GM21717 (cell line): ENCODE data around the gene MEIS1.
"Not testable (repeated sequence)": the region's sequence is repeated elsewhere in the genome, so short reads cannot be mapped to it uniquely, and the experiment has no call there.

Experiments
- ATAC-seq: cut with Tn5 transposase; IDR thresholded peaks from one replicate; pipeline ENCODE4 v1.9.1; 2021; ENCODE audit warnings: mild to moderate bottlenecking, moderate library complexity; ENCODE audit not compliant: unreplicated experiment

The MEIS1 gene

DNA sequence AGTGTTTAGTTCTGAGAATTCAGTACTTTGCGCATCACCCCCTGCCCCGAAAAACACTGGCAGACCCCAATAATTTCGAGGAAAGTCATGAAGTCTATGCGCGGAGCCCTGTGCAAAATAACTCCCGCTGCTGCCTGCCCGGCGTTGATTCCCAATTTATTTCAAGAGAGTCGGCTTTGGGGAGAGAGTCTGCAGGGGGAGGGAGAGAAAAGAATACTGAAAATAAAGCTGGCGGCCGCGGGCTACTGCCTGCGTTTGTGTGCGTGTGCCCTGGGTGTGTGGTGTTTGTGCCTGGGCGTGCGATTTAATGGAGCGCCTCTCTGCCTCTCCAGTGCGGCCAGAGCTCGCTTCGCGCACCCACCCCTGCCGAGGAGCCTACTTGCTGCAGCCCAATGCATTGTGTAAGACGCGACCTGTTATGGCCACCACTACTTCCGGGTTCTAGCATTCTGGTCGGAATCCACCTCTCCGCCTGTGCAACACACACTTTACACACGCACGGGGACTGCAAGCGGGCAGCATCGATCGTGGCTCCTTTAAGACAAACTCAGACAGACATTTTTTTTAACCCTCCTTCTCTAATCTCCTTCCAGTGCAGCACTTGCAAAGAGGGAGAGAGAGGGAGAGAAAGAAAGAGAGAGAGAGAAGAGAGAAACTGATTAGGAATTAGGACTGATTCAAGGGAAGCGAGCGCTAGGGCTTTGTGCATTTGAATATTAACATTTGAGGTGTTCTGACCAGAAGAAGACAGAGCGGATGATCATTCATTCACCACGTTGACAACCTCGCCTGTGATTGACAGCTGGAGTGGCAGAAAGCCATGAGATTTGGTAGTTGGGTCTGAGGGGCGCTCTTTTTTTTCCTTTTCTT lies at the start of gene MEIS1:
Gene MEIS1, plus strand, starts transcription at position 447 of the 870 bp plus-strand sequence. CDS start 732 bp downstream, outside the sequence.
- ATAC-seq: peak; percentile 88

DNA sequence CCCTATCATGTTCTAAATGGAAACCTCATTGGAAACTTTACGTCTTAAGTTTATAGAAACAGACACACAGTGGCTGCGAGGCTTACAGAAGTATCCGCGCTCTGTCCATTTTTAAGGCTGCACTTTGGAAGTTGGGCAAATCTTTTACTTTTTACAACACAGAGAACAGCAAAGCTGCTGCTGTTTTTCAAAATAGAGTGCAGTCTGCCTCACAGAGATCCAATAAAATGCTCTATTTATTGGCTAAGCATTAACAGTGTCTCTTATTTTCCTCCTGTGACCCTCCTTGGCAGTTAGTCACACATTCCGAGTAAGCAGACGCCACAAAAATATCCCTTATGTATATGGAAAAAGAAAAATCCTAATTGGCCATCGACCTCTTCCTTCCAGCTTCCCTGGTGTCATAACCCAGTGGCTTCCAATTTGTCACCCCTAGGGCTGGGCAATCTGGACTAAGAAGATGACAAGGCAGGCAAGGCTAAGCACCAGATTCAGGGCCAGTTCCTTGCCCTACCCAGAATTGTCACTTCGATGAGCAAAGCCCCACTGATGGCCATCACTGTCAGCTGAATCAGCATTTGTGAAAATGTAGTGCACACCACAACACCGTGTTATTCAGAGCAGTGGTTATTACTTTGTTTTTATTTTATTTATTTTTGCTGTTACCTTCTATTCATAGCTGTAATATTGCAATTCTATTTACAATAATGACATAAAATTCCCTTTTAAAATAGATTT lies 47.7 kb upstream of the MEIS1 start:
- ATAC-seq: no peak

DNA sequence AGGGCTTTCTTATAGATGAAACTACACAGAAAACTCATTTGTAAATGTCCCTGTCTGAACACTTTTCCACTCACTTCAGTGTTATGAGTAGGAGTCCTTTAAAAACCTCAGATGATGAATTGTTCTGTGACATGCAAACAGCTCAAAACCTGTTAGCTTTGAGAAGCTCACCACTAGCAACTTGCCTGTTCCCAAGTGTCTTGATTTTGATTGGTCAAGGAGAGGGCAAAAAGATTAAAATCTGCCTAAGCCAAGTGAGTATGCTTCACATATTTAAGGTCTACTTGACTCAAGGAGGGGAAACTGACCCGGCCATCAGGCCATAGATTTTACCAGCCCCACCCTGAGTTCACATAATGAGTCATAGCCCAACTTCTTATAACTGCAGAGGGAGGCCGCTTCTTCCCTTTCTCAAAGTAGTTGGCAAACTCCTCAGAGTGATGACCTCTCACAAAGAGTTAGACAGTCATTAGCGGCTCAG lies 45.2 kb upstream of the MEIS1 start:
- no peak for ATAC-seq

DNA sequence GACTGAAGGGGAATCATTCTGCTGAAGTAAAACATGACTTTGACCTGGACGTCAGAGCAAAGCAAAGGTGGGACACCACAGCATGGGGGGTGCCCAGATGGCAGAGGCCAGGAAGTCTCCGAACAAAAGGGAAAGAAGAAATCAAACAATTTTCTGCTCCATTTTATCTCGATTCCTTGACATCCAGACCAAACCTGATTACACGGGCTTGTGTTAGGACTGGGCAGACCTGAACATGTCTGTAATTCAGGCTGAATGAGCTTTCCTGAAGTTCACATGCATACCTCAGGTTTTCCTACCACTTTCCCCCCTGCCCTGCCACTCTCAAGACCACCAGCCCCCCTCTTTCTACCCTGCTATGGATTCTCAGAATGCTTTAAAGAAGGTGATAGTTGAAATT lies 44.8 kb upstream of the MEIS1 start:
- ATAC-seq: no peak

DNA sequence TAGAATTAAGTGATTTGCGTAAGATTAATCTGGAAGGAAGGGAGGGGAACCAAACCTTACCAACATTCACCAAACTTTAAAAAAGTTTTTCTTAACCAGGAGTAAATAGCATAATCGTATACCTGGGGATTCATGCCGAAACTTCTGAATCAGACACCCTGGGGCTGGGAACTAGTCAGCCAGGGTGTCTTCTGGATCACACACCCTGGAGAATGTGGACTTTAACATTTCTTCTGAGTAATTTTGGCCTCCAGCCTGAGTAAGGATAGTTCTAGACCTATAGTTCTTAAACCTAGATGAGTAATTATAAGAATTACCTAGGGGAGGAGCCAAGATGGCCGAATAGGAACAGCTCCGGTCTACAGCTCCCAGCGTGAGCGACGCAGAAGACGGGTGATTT lies 44.1 kb upstream of the MEIS1 start:
- ATAC-seq: no peak

DNA sequence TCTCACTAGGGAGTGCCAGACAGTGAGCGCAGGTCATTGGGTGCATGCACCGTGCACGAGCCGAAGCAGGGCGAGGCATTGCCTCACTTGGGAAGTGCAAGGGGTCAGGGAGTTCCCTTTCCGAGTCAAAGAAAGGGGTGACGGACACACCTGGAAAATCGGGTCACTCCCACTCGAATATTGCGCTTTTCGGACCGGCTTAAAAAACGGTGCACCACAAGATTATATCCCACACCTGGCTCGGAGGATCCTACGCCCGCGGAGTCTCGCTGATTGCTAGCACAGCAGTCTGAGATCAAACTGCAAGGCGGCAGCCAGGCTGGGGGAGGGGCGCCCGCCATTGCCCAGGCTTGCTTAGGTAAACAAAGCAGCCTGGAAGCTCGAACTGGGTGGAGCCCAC lies 43.7 kb upstream of the MEIS1 start:
- ATAC-seq: not testable (repeated sequence)

DNA sequence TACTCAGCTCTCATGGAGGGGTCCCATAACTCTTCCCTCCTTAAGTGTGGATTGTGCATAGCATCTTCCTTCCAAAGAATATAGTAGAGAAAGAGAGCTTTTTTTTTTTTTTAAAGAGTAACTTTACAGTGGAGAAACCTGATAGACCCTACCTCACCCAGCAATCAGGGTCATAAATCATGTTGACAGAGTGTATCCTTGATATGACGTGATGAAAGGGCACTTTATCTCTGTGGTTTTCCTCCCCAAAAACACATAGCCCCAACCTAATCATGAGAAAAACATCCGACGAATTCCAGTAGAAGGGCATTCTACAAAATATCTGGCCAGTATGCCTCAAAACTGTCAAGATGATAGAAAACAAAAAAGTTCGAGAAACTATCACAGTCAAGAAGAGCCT lies 29.5 kb upstream of the MEIS1 start:
- no peak for ATAC-seq

DNA sequence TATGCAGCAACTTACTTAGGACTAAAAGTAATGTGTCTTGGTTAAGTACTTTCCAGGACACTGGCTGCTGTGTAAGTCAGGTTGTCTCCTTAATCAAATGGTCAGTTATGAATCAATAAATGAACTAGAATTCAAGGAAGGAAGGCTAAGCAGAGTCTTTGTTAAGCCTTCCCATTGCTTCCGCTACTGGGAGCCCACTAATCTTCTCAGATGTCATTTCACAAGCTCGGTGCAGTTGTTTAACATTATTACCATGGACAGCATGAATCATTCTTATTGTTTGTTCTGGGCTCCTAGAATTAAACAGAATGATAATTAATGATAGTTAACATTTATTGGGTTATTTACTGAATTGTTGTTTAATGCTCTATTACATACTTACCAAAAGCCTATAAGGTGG lies 26.0 kb upstream of the MEIS1 start:
- no peak for ATAC-seq

DNA sequence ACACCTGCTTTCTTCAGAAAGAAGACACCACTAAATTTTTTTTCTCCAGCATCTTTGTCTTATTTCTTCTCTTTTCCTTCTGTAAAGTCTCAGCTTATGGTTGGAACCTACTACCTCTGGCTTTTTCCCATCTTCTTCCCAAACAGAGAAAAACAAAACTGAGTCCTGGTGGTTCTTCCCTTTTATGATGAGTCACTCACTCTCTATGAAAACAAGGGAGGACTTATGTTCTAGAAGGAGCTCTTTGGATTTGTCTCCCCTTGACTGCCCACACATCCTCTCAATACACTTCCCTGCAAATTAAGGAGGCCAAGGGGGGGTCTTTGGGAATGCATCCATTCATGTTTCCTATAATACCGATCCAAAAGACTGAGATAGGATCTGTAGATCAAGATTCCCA lies 22.1 kb upstream of the MEIS1 start:
- no peak for ATAC-seq

DNA sequence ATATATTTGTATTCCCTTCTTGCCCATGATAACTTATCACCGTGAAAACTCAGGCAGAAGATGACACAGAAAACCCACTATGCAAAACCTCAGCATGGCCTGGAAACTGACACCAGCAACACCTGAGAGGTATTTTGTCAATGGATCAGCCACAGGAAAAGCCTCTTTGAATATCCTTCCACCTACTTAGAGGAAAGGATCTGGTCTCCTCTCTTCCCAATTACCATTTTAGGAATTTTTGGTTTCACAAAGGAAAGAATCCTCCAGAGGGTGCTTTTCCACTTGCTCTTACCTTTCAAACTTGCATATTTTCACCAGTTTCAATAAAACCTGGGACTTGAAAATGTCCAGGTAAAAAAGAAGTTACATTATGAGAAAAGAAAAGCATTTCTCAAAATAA lies 20.0 kb upstream of the MEIS1 start:
- ATAC-seq: no peak

DNA sequence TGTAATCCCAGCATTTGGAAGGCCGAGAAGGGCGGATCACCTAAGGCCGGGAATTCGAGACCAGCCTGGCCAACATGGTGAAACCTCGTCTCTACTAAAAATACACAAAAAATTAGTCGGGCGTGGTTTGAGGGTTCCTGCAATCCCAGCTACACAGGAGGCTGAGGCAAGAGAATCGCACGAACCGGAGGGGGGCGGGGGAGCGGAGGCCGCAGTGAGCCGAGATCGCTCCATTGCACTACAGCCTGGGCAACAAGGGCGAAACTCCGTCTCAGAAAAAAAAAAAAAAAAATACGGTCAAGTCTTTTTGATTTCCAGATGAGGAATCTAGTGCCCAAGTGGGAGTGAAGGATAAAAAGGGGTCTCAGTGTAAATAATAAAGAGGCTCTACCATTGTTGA lies 16.5 kb upstream of the MEIS1 start:
- ATAC-seq: no peak

DNA sequence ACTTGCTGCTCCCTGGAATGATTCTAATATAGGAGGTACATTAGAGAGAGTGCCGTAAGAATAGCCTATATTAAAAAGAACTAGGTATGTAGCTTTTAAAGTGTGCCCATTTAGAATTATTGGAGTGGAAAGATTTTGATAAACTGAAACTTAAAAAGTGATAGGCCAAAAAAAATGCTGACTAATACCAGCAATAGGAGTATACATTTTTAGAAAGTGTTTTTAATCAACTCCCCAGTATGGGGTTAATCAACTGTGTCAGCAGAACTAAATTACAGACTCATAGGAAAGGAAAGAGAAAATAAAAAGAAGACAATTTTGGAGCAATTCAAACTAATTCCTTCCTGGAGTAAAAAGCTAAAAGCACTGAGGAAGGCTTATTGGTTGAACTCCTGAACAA lies 13.3 kb upstream of the MEIS1 start:
- no peak for ATAC-seq

DNA sequence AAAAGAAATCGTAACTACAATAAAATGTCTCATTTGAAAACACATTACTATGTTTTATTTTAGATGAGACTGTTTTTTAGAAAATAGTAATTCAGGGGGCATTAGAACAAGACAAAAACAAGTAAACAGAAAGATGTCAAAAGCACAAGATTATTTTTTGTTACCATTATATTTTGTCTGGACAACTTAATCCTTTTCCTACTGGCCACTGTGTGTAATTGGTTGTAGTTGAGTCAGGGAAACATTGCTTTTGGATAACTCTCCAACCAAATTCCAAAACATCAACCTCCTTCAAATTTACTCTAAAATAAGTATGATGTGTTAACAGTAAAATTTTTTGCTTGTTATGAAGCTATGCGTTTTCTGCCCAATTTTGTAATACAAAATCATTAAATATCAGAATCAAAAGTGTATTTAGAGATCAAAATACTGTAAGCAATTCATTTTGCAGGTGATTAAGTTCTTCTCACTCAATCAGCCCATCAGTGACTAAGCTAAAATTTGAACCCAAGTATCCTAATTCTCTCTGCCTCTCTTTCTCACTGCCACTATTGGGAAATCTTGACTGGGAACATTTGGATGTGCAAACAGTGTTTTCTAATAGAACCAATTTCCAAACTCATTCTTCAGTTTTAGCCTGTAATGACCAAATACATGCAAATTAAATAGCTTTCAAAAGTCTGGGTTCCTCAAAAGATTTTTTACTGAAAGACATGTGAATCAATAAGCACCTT lies 11.4 kb upstream of the MEIS1 start:
- ATAC-seq: no peak

DNA sequence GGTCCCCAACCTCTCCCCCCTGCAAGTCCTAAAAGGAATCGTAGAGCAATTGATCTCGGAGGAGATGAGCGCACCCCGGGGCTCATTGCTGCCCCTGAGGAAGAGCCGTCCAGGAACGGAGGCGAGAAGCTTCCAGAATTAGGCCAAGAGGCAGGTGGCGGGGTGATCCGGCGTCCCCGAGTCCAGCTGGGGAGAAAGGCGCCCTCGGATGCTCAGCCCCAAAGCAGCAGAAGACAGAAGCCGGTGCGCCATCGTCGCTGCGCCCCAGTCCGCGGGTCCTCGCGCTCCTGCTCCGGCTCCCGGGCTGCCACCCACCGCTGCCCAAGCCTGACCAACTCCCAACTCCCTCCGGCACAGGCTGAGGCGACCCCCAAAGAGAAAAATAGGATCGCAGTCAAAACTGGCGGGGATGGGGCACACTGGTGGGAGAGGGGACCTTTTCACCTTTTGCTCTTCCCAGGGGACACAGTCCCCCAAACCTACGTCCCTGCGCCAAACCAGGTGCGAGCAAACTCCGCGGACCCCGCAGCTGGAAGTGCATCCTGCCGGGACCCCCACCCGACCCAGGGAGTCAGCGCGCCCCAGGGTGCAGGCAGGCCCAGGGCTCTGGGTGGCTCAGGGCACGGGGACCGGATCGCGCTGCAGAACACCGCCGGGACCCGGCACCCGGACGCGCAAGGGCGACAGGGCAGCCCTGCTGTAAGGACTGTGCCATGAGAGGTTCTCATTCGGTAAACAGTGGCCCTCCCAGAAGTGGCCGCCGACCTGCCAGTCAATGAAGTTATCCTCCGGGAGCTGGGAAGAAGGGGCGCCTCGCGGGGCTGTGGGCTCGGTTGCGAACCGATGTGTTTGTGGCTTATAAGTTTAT lies 8.4 kb upstream of the MEIS1 start:
- ATAC-seq: no peak

DNA sequence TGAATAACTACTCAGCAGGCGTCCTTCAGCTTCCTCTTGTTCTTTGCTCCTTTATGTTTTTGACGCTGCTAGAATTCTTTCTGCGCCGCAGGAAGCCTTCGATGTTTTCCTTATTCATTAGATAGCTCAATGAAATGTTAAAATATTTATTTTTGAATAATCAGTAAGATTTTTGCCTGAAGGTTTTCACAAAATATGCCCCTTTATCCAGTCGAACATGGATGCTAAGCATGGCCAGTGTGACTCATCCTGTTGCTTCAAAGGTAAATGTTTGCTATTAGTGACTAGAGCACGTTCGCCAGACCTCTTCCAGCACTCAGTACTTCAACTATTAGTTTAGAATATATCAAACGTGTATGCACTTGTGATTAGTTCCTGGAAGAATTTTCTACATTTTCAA lies 7.6 kb upstream of the MEIS1 start:
- no peak for ATAC-seq

DNA sequence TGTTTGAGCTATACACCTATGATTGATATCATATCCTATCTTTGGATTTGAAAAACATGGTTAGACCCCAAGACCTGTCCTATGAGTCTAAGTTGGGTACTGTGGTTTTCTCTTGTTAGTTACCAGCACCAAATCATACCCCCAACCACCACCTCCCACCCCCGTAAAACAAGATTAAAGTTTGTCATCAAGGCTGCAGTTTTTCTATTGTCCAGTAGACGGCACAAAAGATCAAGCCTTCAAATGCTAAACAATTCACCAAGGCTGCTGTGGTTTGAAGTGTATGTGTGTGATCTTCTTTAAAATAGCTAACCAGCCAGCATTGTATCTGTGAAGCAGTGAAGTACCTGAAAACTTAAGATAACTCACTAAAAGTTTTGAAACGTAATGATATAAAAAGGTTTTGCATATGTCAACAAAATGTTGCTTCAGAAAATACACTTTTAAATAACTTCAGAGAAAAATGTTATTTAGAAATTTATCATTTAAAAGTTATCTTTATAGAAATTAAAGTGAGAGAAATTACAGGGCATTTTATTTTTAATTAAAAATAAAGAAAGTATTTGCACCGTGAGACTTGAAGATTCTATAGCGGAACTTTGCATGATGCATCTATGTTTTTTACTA lies 5.8 kb upstream of the MEIS1 start:
- no peak for ATAC-seq

DNA sequence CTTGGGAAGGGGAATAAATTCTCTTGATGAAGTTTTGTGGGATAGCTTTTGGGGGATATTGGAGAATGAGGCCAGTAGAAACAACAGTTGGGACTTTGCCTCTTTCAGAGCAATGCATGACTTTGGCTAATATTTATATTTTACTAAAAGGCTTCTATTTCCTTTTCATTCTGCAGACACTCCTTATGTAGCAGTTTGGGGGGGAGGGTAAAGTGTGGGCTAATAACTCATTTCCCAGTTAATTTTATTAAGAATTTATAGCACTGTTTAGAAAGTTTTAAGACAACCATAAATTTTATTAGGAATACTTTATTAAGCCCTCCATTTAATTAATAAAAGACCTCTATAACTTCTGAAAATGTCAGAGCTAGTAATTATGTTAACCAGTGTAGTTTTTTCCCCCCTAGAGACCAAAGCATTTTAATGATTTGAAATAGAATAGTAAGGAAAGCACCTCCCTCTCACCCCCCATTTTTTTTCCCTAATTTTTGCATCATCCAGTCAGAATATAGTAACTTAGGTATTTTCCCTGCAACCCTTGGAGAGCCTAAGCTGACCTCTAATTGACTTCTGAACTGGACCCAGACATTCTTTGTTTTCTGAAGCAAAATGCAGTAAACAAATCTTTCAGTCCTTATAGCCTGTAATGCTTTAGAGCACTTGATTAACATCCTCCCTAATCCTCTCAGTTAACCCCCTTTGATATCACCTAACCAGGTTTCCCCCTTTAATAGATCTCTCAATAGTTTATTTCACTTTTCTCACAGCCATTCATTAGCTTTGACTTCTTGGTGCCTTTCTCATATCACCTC lies 5.0 kb upstream of the MEIS1 start:
- ATAC-seq: no peak

DNA sequence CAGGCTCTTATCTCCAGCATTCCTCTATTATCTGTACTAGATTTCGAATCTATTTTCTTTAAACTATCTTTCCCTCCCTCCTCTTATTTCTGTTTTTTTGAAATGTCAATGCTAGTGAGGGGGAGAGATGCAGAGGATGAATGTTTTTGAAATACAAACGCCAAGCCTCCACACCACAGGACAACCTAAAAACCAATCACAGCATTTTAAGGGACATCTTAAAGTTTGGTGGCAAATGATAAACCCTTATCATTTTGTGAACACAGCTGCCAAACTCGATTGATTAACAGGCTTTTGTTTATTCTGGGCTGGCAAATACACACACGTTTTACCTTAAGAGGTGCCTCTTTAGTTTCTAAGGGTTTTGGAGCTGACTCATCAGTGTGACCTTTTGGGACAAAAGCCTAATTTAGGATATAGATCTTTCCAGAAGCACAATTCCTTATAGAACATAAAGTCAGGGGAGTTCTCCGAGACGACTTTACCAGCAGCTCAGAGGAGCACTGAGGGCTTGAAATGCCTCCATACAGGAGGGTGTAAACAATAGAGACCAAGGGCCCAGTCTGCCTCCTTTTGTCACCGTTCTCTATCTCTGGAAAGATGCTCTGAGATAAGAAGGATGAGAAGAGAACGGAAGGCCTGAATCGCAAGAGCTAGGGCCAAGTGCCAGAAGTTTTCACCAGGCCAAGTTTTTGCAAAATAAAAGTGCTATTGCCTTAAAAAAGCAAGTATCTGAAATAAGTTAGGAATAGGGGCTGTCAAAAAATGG lies 4.2 kb upstream of the MEIS1 start:
- ATAC-seq: no peak

DNA sequence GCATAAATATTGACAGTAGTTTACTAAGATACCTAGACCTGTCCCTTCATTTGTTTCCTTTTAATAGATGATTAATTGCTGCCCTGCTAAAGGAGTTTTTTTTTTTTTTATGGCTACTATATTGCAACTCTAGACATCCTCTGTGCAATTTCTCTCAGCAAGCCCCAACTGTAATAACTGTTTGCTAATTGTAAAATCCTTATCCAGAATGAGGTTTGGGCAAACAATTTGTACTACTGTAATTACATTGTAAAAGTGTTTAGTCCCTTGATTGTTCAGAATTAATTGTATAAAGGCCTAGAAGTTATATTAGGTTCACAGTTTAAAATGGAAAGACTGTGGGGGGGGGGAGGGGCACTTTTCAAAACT lies 3.7 kb upstream of the MEIS1 start:
- ATAC-seq: no peak
